ENCODE measurements around the gene DCP1A. TPM values are rescaled to one million over a fixed set of nuclear protein-coding genes. Genes with fewer than 3 reads are reported as not detected.
A peak's percentile ranks its signal among the peaks of the same experiment; 100 is the strongest.

Gene DCP1A
- total and polyA plus RNA-seq, 2 experiments from 2014 or later, result 19.3 to 32.0 TPM

DNA sequence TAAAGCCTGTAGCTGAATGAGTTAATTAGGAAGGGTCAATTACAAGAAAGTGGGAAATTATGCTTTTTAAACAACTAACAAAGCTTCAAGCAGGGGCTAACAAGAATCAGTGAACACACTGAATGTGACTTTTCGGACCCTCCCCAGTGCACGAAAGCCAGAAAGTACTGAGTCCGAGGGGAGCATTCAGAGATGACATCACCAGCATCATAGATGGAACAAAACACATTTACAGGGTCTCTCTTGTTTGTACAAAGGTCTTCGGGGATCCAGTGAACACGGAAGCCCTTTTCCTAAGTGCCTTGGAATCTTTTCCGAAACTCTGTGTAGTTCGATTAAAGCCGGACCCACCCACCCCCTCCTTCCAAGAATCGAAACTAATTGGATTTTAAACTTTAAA, 829 bp downstream of the DCP1A start:
- peaks cover 20% of the 10 kb centered on the region for H3K36me3 Mint-ChIP-seq (ENCODE audit: low read depth)
- ATAC-seq (no peak), DNase-seq (ENCODE audit: low spot score) (peak; percentile 27)
- Histone ChIP-seq H3K4me1 (ENCODE audit: insufficient read depth) (peaks cover 6% of the 10 kb centered on the region; the same call in 1 of the 2 replicates), H3K36me3 (ENCODE audit: insufficient read depth) (peaks cover 4% of the 10 kb centered on the region; the same call in 1 of the 2 replicates), H3K27me3 (ENCODE audit: insufficient read depth) (no peaks in the 10 kb centered on the region), H3K79me2 (replicated peaks; ENCODE audit: insufficient read depth) (peaks cover 44% of the 10 kb centered on the region), H3K9me2 (ENCODE audit: insufficient read depth) (no peaks in the 10 kb centered on the region), H3K27ac (ENCODE audit: low read depth) (peak overlapping the region; percentile 93; the same call in 1 of the 2 replicates), H3F3A (replicated peaks; ENCODE audit: low read depth) (peaks cover 3% of the 10 kb centered on the region; the same call in 1 of the 2 replicates), H3K4me2 (peak overlapping the region; percentile 83), H2AFZ (0 out of 2 replicates have a peak overlapping the region, but pooled peaks have one; percentile 82), H4K20me1 (replicated peaks; ENCODE audit: insufficient read depth) (peaks cover 16% of the 10 kb centered on the region; the same call in 1 of the 2 replicates), H3K4me3 (peak overlapping the region; percentile 90)
- H3K9me3 Mint-ChIP-seq, result peaks cover 2% of the 10 kb centered on the region; the same call in 2 of the 3 replicates
- peaks cover 14% of the 10 kb centered on the region for H3K4me1 Mint-ChIP-seq
- no peak for TF ChIP-seq POLR2AphosphoS5 (IDR thresholded peaks at IDR 0.05; ENCODE audit: low read depth)
- no peak for TF ChIP-seq EZH2 (IDR thresholded peaks at IDR 0.05; ENCODE audit: low read depth, unreplicated experiment)
- TF ChIP-seq ZNF114 (CRISPR knock-in tag; IDR thresholded peaks at IDR 0.05), result no peak
- peak; percentile 39; the same call in 1 of the 2 replicates for TF ChIP-seq CREB1 (CRISPR knock-in tag; IDR thresholded peaks at IDR 0.05; ENCODE audit: low read depth)
- H3K27ac Mint-ChIP-seq, result peak overlapping the region; percentile 62
- peak overlapping the region; percentile 100 for H3K4me3 Mint-ChIP-seq
- H3K27me3 Mint-ChIP-seq (ENCODE audit: insufficient read depth, low read depth, poor library complexity), result peaks cover 5% of the 10 kb centered on the region

DNA sequence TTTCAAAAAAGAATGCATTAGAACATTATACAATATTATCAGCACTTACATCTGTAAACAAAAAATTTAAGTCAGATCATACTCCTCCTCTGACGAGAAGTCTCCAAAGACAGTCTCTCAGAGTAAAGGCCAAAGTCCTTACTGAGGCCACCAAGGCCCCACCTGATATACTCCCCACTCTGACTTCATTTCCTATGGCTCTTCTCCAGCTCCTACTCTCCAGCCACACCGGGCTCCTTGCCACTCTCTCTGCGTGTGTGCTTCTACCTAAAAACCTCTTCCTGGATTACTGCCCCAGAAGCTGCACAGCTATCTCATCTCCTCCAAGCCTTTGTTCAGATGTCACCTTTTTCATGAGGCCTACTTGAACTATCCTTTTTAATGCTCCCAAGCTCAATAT, 5.0 kb downstream of the DCP1A start:
- Histone ChIP-seq H3K4me2 (no peak overlapping the region), H3F3A (replicated peaks; ENCODE audit: low read depth) (no peaks in the 10 kb centered on the region), H3K9me2 (ENCODE audit: insufficient read depth) (no peaks in the 10 kb centered on the region), H3K4me3 (no peak overlapping the region), H3K79me2 (replicated peaks; ENCODE audit: insufficient read depth) (peaks cover 59% of the 10 kb centered on the region), H3K27ac (ENCODE audit: low read depth) (no peak overlapping the region), H4K20me1 (replicated peaks; ENCODE audit: insufficient read depth) (peaks cover 30% of the 10 kb centered on the region), H3K4me1 (ENCODE audit: insufficient read depth) (peaks cover 6% of the 10 kb centered on the region; the same call in 1 of the 2 replicates), H3K36me3 (ENCODE audit: insufficient read depth) (peaks cover 13% of the 10 kb centered on the region), H3K27me3 (ENCODE audit: insufficient read depth) (no peaks in the 10 kb centered on the region), H2AFZ (no peak overlapping the region)
- DNase-seq (ENCODE audit: low spot score), result no peak
- H3K36me3 Mint-ChIP-seq (ENCODE audit: low read depth), result peaks cover 35% of the 10 kb centered on the region
- H3K4me1 Mint-ChIP-seq, result peaks cover 9% of the 10 kb centered on the region
- peaks cover 5% of the 10 kb centered on the region for H3K27me3 Mint-ChIP-seq (ENCODE audit: insufficient read depth, low read depth, poor library complexity)
- ATAC-seq, result no peak
- H3K9me3 Mint-ChIP-seq, result no peaks in the 10 kb centered on the region; the same call in 2 of the 3 replicates
- H3K4me3 Mint-ChIP-seq, result no peak overlapping the region
- no peak overlapping the region for H3K27ac Mint-ChIP-seq
- TF ChIP-seq ZNF114 (CRISPR knock-in tag; IDR thresholded peaks at IDR 0.05) (no peak), EZH2 (IDR thresholded peaks at IDR 0.05; ENCODE audit: low read depth, unreplicated experiment) (no peak), POLR2AphosphoS5 (IDR thresholded peaks at IDR 0.05; ENCODE audit: low read depth) (no peak), ZNF331 (CRISPR knock-in tag; IDR thresholded peaks at IDR 0.05; ENCODE audit: low read depth) (no peak), JUNB (IDR thresholded peaks at IDR 0.05; ENCODE audit: unreplicated experiment) (no peak)
- TF ChIP-seq, protein P1, sequence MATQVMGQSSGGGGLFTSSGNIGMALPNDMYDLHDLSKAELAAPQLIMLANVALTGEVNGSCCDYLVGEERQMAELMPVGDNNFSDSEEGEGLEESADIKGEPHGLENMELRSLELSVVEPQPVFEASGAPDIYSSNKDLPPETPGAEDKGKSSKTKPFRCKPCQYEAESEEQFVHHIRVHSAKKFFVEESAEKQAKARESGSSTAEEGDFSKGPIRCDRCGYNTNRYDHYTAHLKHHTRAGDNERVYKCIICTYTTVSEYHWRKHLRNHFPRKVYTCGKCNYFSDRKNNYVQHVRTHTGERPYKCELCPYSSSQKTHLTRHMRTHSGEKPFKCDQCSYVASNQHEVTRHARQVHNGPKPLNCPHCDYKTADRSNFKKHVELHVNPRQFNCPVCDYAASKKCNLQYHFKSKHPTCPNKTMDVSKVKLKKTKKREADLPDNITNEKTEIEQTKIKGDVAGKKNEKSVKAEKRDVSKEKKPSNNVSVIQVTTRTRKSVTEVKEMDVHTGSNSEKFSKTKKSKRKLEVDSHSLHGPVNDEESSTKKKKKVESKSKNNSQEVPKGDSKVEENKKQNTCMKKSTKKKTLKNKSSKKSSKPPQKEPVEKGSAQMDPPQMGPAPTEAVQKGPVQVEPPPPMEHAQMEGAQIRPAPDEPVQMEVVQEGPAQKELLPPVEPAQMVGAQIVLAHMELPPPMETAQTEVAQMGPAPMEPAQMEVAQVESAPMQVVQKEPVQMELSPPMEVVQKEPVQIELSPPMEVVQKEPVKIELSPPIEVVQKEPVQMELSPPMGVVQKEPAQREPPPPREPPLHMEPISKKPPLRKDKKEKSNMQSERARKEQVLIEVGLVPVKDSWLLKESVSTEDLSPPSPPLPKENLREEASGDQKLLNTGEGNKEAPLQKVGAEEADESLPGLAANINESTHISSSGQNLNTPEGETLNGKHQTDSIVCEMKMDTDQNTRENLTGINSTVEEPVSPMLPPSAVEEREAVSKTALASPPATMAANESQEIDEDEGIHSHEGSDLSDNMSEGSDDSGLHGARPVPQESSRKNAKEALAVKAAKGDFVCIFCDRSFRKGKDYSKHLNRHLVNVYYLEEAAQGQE (IDR thresholded peaks at IDR 0.05; ENCODE audit: unreplicated experiment), result no peak
- TF ChIP-seq, protein P2, sequence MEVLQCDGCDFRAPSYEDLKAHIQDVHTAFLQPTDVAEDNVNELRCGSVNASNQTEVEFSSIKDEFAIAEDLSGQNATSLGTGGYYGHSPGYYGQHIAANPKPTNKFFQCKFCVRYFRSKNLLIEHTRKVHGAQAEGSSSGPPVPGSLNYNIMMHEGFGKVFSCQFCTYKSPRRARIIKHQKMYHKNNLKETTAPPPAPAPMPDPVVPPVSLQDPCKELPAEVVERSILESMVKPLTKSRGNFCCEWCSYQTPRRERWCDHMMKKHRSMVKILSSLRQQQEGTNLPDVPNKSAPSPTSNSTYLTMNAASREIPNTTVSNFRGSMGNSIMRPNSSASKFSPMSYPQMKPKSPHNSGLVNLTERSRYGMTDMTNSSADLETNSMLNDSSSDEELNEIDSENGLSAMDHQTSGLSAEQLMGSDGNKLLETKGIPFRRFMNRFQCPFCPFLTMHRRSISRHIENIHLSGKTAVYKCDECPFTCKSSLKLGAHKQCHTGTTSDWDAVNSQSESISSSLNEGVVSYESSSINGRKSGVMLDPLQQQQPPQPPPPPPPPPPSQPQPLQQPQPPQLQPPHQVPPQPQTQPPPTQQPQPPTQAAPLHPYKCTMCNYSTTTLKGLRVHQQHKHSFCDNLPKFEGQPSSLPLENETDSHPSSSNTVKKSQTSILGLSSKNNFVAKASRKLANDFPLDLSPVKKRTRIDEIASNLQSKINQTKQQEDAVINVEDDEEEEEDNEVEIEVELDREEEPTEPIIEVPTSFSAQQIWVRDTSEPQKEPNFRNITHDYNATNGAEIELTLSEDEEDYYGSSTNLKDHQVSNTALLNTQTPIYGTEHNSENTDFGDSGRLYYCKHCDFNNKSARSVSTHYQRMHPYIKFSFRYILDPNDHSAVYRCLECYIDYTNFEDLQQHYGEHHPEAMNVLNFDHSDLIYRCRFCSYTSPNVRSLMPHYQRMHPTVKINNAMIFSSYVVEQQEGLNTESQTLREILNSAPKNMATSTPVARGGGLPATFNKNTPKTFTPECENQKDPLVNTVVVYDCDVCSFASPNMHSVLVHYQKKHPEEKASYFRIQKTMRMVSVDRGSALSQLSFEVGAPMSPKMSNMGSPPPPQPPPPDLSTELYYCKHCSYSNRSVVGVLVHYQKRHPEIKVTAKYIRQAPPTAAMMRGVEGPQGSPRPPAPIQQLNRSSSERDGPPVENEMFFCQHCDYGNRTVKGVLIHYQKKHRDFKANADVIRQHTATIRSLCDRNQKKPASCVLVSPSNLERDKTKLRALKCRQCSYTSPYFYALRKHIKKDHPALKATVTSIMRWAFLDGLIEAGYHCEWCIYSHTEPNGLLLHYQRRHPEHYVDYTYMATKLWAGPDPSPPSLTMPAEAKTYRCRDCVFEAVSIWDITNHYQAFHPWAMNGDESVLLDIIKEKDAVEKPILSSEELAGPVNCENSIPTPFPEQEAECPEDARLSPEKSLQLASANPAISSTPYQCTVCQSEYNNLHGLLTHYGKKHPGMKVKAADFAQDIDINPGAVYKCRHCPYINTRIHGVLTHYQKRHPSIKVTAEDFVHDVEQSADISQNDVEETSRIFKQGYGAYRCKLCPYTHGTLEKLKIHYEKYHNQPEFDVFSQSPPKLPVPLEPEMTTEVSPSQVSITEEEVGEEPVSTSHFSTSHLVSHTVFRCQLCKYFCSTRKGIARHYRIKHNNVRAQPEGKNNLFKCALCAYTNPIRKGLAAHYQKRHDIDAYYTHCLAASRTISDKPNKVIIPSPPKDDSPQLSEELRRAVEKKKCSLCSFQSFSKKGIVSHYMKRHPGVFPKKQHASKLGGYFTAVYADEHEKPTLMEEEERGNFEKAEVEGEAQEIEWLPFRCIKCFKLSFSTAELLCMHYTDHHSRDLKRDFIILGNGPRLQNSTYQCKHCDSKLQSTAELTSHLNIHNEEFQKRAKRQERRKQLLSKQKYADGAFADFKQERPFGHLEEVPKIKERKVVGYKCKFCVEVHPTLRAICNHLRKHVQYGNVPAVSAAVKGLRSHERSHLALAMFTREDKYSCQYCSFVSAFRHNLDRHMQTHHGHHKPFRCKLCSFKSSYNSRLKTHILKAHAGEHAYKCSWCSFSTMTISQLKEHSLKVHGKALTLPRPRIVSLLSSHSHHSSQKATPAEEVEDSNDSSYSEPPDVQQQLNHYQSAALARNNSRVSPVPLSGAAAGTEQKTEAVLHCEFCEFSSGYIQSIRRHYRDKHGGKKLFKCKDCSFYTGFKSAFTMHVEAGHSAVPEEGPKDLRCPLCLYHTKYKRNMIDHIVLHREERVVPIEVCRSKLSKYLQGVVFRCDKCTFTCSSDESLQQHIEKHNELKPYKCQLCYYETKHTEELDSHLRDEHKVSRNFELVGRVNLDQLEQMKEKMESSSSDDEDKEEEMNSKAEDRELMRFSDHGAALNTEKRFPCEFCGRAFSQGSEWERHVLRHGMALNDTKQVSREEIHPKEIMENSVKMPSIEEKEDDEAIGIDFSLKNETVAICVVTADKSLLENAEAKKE (CRISPR knock-in tag; IDR thresholded peaks at IDR 0.05), result no peak
- TF ChIP-seq, protein P3, sequence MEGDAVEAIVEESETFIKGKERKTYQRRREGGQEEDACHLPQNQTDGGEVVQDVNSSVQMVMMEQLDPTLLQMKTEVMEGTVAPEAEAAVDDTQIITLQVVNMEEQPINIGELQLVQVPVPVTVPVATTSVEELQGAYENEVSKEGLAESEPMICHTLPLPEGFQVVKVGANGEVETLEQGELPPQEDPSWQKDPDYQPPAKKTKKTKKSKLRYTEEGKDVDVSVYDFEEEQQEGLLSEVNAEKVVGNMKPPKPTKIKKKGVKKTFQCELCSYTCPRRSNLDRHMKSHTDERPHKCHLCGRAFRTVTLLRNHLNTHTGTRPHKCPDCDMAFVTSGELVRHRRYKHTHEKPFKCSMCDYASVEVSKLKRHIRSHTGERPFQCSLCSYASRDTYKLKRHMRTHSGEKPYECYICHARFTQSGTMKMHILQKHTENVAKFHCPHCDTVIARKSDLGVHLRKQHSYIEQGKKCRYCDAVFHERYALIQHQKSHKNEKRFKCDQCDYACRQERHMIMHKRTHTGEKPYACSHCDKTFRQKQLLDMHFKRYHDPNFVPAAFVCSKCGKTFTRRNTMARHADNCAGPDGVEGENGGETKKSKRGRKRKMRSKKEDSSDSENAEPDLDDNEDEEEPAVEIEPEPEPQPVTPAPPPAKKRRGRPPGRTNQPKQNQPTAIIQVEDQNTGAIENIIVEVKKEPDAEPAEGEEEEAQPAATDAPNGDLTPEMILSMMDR (conservative IDR thresholded peaks at IDR 0.05; ENCODE audit: low read depth in 2 of 2), result no peak

Measured in GM23338 (cell line).